Measurements from ENCODE around the gene PPIB. TPM values are rescaled to one million over a fixed set of nuclear protein-coding genes. Genes with fewer than 3 reads are reported as not detected.

The PPIB gene
- total RNA-seq, 6 experiments from 2014 or later: 276 to 535 (median 474) TPM

DNA sequence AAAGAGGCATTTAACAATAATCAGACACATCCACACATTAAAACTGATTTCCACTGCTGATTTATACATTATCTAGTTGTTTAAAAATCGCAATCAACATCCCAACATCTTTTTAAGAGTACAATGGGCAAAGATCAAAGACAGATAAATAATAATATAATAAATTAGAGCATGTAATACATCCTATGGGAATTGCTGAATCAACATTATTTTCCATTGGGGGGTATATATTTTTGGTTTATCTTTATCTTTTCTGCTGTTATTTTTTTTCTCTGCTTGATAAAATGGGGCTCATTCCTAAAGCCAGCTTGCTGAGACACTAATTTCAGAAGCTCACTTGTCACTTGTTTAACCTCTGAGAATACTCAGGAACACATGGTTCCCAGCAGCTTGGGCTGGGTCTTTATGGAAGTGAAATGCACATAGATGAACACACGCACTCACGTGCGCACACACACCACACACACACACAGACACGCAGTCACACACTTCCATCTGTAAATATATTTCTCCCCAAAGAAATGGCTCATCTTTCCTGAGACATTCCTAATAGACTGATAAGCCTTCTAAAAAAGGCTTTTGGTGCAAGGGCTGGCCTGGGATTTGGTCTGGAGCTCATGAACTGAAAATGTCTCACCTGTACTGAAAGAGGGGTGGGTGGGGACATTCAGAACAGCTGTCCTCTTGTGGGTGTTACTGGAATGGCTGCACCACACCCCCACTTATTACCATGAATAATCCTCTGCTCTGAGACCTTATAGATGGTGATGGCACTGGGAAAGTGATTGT lies 3.5 kb upstream of the PPIB start:
- 95% methylated on average over 5 of the region's 5 CpGs for WGBS (ENCODE audit: insufficient coverage, low coverage, low lambda C conversion rate, missing lambda C conversion rate)
- H3K27ac ChIP-seq: no peak overlapping the region
- H3K4me3 ChIP-seq: no peak overlapping the region
- ATAC-seq (no peak), DNase-seq (no peak)
- TF ChIP-seq, protein P1, sequence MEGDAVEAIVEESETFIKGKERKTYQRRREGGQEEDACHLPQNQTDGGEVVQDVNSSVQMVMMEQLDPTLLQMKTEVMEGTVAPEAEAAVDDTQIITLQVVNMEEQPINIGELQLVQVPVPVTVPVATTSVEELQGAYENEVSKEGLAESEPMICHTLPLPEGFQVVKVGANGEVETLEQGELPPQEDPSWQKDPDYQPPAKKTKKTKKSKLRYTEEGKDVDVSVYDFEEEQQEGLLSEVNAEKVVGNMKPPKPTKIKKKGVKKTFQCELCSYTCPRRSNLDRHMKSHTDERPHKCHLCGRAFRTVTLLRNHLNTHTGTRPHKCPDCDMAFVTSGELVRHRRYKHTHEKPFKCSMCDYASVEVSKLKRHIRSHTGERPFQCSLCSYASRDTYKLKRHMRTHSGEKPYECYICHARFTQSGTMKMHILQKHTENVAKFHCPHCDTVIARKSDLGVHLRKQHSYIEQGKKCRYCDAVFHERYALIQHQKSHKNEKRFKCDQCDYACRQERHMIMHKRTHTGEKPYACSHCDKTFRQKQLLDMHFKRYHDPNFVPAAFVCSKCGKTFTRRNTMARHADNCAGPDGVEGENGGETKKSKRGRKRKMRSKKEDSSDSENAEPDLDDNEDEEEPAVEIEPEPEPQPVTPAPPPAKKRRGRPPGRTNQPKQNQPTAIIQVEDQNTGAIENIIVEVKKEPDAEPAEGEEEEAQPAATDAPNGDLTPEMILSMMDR (IDR thresholded peaks at IDR 0.05): no peak
- TF ChIP-seq POLR2A (IDR thresholded peaks at IDR 0.05): no peak
- H3K27me3 ChIP-seq: no peaks in the 10 kb centered on the region
- H3K36me3 ChIP-seq: peaks cover 0 to 6% (median 2%) of the 10 kb centered on the region in 4 donors
- H3K4me1 ChIP-seq: peaks cover 0 to 23% (median 10%) of the 10 kb centered on the region in 4 donors
- intact Hi-C loops (cut with DNase I): no loop called here
- no peaks in the 10 kb centered on the region for H3K9me3 ChIP-seq

DNA sequence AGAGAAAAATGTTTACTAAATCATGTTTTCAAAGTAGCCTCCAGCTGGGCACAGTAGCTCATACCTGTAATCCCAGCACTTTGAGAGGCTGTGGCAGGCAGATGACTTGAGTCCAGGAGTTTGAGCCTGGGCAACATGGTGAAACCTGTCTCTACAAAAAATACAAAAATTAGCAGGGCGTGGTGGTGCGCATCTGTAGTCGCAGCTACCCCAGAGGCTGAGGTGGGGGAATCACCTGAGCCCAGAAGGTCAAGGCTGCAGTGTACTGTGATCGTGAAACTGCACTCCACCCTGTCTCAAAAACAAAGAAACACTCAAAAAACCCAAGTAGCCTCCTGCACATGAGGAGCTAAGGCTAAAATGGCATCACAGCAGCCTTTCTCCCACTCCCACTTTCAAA lies 1.6 kb upstream of the PPIB start:
- ATAC-seq: no peak
- intact Hi-C loops (cut with DNase I): no loop called here
- peaks cover 9 to 25% (median 18%) of the 10 kb centered on the region in 4 donors for H3K36me3 ChIP-seq
- H3K4me3 ChIP-seq: no peak overlapping the region
- TF ChIP-seq, protein P1 (IDR thresholded peaks at IDR 0.05): no peak
- TF ChIP-seq POLR2A (IDR thresholded peaks at IDR 0.05): no peak
- 72% methylated on average over 4 of the region's 4 CpGs for WGBS (ENCODE audit: insufficient coverage, low coverage, low lambda C conversion rate, missing lambda C conversion rate)
- no peaks in the 10 kb centered on the region for H3K27me3 ChIP-seq
- H3K4me1 ChIP-seq: peaks cover 0 to 41% (median 16%) of the 10 kb centered on the region in 4 donors
- no peaks in the 10 kb centered on the region for H3K9me3 ChIP-seq
- peak overlapping the region; percentile 84 to 86 (median 86) for H3K27ac ChIP-seq
- peak in 1 of 3 donors; percentile 42 for DNase-seq

DNA sequence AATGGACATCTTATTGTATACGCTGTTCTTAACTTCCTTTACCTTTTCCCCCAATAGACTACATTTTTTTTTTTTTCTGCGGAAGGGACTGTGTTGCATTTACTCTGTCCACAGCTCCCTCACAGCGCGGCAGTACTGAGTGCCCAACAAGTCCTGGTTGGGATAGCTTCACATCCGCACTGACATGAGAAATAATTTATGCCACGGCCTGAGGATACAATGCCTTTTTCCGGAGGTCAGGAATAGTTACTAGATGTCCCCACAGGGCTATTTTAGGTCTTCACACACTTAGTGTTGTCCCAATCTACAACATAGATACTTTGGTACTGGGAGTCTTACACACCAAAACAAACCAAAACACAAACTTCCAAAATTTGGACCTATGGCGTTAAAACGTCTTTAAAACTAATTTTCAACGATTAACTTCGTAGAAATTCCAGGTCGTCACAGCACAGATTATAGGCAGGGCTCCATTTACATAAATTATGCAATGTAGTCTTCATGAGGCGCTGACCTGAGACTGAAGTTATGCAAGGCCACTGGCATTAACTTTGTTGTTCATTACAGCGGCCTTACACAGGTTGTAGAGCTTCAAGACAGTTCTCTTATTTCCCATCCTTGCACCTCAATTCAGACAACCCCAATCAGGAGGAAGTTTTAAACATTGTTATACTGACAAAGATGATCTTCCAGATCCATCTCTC lies 989 bp upstream of the PPIB start:
- Histone ChIP-seq H3K27me3 (no peaks in the 10 kb centered on the region), H3K4me1 (peaks cover 0 to 47% (median 16%) of the 10 kb centered on the region in 4 donors), H3K27ac (peak overlapping the region; percentile 84 to 86 (median 86)), H3K36me3 (peaks cover 14 to 31% (median 23%) of the 10 kb centered on the region in 4 donors), H3K4me3 (peak overlapping the region; percentile 14 to 96 (median 40)), H3K9me3 (no peaks in the 10 kb centered on the region)
- TF ChIP-seq POLR2A (IDR thresholded peaks at IDR 0.05): no peak
- TF ChIP-seq, protein P1 (IDR thresholded peaks at IDR 0.05): peak in 1 of 4 donors; percentile 2
- WGBS (ENCODE audit: insufficient coverage, low coverage, low lambda C conversion rate, missing lambda C conversion rate): 15% methylated on average over 12 of the region's 14 CpGs
- intact Hi-C loops (cut with DNase I): no loop called here
- ATAC-seq: peak; percentile 27 to 51 (median 40)
- DNase-seq: peak in 1 of 3 donors; percentile 65

DNA sequence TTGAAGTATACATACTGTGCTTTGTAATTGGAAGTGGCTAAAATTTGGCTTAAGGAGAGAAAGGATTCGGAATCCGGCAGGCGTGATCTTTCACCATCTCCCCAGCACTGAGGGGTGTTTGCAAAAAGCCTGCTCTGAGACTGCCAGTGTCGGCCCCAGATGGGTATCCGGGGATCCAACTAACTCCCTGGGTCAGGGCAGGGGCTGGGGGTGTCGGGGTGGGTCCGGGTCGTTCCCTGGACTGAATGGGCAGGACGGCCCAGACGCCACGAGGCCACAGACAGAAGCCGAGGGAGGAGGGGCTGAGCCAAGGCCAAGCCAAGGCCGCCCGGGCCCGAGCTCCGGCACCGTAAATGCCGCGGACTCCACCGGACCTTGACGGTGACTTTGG lies 349 bp downstream of the PPIB start:
- DNase-seq: no peak
- ATAC-seq: peak; percentile 31 to 48 (median 40)
- Histone ChIP-seq H3K27ac (peak overlapping the region; percentile 79 to 86 (median 84)), H3K36me3 (peaks cover 22 to 44% (median 34%) of the 10 kb centered on the region in 4 donors), H3K27me3 (no peaks in the 10 kb centered on the region), H3K9me3 (no peaks in the 10 kb centered on the region), H3K4me3 (peak overlapping the region; percentile 75 to 99 (median 96)), H3K4me1 (peaks cover 0 to 50% (median 16%) of the 10 kb centered on the region in 4 donors)
- TF ChIP-seq, protein P1 (IDR thresholded peaks at IDR 0.05): no peak
- no peak for TF ChIP-seq POLR2A (IDR thresholded peaks at IDR 0.05)
- 3% methylated on average over 4 of the region's 21 CpGs for WGBS (ENCODE audit: insufficient coverage, low coverage, low lambda C conversion rate, missing lambda C conversion rate)
- intact Hi-C loops (cut with DNase I): no loop called here

Data from right lobe of liver (tissue), 6 donors.